ENCODE measurements around the gene PGP.
"Not testable (repeated sequence)": the region's sequence is repeated elsewhere in the genome, so short reads cannot be mapped to it uniquely, and the experiment has no call there.

The PGP gene

DNA sequence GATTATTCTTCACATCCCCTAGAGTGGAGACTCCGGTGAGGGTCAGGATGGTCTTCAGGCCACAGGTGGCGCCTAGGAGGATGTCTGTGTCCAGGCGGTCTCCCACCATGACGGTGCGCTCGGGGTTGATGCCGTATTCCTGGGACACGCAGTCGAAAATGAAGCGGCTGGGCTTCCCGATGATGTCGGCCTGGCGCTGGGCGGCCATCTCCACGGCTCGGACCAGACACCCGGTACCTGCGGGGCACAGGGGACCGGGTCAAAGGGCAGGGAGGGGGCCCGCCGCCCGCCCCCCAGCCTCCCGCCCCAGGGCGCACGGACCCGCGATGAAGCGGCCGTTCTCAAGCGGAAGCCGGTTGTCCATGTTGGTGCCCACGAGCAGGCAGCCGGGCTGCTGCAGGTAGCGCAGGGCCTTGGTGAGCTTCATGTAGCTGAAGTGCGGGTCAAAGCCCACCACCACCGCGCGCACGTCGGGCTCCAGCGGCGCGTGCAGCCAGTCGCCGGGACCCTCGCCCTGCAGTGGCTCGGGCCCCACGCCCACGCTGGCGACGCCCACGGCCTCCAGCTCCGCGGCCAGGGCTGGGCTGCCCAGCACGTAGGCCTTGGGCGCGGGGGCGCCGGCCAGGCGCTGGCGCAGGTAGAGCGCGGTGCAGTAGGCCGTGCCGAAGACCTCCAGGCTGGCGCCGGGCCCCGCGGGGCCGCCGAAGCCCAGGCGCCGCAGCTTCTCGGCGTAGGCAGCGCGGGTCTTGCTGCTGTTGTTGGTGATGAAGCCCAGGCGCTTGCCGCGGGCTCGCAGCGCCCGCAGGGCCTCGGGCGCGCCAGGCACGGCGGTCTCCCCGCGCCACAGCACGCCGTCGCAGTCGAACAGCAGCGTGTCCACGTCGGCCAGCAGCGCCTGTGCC is 572 bp downstream of the PGP start:
- DNase-seq, result no peak

DNA sequence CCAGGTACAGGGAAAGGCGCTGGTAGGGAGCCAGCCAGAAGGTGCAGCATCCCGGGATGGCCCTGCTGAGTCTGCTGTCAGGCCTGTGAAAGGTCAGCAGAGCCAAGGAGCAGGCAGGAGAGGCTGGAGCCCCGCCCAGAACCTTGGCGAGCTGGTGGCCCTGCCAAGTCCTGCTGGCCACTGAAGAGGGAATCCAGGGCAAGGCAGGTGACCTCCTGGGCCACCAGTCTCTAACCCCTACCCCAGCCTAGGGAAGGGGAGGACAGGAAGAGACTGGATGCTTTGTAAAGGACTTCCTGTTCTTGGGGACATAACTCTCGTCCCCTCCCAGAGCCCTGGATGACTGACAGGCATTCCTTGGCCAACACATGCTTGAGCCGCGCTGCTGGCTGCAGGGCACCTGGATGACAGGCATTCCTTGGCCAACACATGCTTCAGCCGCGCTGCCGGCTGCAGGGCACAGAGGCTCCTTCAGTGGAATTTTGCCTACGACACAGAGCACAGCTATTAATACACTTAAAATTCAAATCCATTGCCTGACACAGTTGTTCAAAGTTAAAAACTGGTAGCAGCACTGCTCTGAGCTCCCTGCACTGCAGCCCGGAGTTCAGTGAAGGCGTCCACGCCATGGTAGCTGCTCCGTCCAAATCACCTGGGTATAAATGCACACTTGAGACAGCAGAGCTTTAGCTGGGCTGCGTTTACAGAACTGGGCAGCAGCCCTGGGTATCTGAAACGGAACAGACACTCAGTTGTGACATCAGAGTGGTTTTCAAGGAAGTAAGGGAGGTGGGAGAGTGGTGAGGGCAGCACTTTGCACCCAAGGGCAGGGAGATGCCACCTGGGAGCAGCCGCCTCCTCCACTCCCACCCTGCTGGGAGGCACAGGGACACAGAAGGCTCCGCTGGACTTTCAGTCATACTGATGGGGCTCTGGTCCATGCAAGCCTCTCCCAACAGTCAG is 2.0 kb downstream of the PGP start:
- DNase-seq, result no peak

DNA sequence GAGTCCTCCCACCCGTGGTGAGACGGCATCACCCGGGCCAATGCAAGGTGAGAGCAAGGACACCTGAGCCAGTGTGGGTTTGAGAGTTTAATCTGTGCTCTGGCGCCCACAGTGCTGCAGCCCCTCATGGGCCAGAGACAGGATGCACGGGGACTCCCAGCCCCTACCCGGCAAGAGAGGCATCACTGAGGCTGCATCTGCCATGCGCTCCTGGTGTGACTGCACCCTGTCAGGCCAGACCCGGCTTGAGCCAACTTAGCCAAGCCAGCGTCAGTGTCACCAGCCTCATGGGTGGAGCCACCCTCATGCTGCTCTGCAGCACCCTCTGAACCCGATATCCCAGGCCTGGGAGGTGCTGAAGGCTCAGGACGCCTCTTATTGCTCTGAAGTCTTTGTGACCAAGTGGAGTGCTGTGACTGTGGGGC is 2.7 kb downstream of the PGP start:
- DNase-seq, result no peak

DNA sequence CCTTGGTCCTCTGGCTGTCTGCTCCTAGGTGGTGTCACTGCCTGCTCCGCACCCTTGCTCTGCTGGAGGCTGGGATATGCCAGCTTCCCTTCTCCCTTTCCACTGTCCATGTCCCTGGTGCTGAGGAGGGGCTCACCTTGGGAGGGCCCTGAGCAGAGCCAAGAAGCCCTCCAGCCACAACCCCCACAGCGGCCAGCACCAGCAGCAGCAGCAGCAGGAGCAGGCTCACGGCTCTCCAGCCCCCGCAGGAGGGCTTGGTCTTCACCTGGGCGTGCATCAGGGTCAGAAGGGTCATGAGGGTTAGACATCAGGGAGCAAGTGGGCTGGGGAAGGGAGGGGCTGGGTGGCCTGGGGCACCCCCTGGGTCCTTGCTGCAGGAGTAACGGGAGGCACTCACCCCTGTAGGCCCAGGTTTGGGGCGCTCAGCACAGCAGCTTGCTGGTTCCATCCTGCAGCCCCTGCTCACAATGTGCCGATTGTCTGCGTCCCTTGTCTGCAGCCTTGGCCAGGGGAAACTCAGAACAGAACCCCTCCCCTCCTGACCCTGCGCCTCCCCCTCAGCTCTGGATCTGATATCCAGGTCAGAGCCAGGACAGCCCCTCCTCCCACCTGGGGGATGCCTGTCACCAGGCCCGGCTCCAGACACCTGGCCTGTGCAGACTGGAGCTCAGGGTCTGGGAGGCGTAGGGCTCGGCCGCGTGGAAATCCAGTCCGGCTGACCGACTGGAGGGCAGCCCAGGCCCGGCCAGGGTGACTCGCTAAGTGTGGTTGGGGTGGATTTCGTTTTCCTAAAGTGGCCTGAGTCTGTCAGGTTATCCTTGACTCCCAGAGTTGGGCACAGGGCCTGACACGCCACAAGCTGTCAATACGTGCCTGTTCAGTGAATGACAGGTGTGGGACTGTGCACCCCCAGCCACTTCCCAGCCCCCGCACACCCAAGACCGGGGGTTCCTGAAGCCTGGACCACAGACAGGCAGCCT is 4.0 kb downstream of the PGP start, which contains the start of gene BRICD5:
Gene BRICD5, minus strand, starts transcription at position 478 of the 980 bp plus-strand sequence. Its CDS starts 30 bp downstream, at position 448.
- DNase-seq, result no peak

DNA sequence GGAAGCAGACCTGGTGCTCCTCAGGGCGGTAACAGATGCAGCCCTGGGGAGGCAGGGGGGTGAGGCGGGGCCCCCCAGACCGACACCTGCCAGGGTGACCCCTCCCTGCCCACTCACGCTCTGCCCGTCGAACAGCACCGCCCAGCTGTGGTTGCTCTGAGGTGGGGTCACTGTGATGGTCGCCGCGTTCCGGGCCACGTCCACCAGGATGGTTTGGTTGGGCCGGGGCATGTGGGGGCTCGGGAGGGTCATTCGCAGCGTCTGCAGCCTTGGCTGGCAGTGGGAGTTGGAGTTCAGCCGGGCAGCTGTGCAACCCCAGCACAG is 4.7 kb downstream of the PGP start:
- no peak for DNase-seq

DNA sequence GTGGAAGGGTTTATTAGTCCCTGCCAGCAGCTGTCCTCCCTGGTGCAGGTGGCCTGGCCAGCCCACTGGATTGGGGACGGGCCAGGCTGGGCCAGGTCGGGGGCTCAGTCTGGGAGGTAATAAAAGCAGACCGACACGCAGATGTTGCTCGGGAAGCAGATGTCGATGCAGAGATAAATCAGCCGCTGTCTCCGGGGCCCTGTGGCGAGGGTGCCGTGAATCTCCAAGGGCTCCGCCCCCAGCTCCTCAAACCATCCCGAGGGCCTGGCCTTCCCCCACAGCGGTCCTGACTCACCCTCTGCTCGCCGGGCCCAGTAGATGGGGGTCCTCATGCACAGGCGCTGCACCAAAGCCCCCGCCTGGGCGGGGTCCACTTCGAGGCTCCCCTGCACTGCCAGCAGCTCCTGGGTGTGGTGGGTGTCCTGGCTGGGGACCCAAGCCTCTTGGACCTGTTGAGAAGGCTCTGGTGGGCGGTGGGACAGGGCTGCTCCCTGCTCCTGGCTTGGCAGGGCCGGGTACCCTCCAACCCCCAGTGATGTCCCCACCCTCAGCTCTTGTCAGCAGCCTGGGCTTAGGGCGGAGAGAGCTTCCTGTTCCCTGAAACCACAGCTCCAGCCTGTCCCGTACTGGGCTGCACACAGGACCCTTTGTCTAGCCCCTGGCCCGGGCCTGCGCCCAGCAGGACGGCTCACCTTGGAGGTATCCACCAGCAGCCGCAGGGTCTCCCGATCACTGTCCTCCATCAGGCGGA is 5.2 kb downstream of the PGP start:
- DNase-seq, result no peak

DNA sequence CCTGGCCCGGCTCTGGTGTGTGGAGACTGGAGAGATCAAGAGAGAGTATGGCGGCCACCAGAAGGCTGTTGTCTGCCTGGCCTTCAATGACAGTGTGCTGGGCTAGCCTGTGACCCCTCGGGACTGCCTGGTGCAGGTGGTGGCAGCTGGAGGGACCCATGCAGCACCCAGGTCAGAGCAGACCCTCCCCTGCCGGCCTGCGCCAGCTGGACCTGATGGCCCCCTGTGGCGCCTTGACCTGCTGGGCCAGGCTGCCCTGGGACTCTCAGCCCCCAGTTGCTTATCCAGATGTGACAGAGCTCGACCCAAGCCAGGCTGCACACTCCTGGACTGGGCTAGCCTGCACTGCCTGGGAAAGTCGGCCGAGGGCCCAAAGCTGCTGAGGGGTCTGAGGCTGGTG is 5.9 kb downstream of the PGP start:
- no peak for DNase-seq

DNA sequence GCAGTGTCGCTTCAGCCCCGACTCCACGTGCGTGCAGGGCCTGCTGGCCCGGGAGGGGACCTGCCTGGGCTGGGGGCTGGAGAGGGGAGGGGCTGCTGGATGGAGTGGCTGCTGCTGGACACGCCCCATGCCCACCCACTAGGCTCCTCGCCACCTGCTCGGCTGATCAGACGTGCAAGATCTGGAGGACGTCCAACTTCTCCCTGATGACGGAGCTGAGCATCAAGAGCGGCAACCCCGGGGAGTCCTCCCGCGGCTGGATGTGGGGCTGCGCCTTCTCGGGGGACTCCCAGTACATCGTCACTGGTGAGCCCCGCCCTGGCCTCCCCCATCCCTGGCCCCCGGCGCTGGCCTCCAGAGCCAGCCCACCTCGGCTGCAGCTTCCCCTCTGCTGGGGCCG is 6.3 kb downstream of the PGP start:
- DNase-seq, result no peak

DNA sequence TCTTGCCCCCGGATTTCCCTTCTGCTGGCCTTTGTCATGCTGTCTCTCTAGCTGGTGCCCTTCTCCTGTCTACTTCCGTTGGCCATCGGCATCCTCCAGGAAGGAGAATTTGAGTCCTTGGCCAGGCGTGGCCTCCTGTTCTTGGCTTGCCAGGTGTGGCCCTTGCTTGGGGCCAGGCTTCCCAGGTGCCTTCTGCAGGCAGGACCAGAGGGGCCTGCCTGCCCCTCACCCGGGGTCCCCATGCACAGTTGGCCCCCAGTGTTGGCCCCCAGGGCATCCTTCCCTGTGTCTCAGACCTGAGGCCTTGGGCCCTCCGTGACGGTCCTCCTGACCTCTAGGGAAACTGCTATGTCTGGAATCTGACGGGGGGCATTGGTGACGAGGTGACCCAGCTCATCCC is 6.8 kb downstream of the PGP start:
- DNase-seq, result no peak

DNA sequence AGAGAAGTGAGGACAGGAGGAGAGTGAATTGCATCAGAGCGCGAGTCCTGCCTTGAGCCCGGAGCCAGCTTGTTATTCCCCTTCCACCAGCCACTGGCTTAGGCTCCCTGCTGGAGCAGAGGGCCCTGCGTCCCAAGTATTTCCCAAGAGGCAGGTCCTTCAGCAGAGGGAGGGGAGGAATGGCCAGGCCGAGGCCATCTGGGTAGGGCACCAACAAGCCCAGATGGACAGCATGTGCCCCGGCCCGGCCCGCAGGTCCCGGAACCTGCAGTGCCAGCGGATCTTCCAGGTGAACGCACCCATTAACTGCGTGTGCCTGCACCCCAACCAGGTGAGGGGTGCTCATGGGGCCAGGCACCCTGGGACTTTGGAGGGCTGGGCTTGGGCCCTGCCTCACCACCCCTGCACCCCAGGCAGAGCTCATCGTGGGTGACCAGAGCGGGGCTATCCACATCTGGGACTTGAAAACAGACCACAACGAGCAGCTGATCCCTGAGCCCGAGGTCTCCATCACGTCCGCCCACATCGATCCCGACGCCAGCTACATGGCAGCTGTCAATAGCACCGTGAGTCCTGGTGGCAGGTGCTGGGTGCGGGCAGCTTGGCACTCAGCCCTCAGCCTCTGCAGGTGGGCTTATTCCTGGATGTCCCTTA is 7.7 kb downstream of the PGP start:
- no peak for DNase-seq

DNA sequence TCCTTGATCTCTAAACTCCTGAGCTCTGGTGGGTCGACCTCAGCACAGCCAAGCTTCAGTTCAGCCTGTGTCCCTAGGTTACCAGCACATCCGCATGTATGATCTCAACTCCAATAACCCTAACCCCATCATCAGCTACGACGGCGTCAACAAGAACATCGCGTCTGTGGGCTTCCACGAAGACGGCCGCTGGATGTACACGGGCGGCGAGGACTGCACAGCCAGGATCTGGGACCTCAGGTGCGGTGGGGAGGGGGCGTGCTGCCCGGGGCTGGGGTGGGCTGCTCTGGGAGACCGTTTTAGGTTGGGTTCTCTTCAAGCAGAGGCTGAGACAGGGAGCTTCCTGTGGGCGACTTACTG is 8.2 kb downstream of the PGP start:
- DNase-seq, result no peak

DNA sequence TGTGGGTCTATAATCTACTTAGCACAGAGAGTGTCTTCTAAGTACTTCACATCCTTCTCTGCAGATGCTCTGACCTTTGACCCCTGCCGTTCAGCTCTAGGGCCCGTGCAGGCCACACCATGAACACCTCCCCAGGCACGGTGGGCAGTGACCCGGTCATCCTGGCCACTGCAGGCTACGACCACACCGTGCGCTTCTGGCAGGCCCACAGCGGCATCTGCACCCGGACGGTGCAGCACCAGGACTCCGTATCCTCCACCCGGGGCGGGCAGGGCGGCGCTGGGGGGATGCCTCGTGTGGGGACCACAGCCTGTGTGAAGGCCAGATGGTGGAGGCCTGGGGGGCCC is 8.7 kb downstream of the PGP start:
- DNase-seq, result no peak

DNA sequence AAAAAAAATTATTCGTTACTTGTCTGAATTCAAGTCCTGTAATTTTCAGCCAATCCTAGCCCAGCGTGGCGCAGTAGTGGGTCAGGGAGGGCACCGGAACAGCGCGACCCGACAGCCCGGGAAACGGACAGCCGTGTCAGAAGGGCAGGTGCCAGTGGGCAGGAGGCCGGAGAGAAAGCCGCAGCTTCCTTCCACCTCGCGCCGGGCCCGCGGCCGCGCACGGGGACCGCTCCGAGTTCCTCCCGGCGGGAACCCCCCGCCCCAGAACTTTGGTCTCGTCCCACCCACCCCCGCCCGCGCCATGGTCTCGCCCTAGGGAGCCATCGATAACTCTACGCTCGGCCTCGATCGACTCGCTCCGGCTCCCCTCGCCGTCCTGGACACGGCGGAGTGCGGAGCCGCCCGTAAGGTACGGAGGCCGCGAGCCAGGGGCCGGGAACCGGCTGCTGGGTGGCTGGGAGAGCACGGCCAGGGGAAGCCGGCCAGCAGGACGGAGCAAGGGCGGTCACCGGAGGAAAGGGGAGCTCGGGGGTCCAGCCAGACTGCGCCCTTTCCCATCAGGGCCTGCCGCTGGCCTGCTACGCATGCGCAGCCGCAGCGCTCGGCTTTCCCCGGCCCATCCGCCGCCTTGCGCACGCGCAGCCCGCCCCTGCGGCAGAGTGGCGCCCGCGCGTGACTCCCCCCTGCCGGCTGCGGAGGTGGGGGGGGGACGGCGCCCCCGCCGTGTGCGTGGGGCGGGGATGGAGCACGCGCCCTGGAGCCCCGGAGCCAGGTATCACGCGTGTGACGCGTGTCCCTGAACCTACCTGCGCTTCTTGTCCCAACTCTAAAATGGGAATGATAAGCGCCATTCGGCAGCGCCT is 9.3 kb downstream of the PGP start, which contains the start of gene MLST8:
Gene MLST8, plus strand, starts transcription at position 351 of the 863 bp plus-strand sequence. CDS start 632 bp downstream, outside the sequence.
- DNase-seq, result peak; percentile 93

DNA sequence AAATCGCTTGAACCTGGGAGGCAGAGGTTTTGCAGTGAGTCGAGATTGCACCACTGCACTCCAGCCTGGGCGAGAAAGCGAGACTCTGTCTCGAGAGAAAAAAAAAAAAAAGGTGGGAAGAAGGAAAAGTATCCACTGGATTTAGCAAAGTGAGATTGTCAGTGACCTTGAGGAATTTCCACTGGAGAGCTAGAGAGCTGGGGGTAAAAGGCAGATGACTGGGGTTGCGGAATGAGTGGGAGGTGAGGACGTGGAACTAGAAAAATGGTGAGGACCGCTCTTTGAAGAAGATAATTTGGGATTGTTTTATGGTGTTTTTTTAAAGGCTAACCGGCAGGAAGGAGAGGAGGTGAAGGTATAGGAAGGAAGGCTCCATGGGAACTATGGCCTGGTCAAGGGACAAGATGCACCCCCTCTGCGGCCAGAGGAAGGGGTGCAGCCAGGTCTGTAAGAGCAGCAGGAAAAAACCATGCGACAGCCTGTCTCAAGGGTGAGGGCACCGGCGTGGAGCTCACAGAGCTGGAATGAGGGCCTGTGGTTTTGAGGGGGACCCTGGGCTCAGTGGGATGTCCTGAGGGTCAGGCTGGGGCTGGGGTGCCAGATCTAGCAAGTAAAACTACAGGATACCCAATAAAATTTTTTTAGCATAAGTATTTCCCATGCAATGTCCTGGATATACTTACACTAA is 10.1 kb downstream of the PGP start:
- DNase-seq, result no peak

DNA sequence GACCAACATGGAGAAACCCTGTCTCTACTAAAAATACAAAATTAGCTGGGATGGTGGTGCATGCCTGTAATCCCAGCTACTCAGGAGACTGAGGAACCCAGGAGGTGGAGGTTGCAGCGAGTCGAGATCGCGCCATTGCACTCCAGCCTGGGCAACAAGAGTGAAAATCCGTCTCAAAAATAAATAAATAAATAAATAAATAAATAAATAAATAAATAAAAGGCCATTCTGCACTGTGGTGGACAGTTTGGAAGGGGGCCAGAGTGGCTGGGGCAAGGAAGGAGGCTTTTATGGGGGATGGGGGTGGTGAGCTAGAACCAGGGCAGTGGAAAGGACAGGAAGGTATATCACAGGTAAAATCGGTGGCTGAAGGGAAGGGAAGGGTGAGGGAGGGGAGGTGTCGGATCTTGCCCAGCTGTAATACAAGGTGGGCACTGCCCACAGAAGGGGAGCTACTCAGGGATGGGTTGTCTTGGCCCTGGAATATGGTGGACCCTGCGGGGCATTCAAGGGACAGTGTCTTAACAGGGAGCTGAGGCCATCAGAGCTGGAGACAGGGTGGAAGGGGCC is 11.4 kb downstream of the PGP start:
- not testable (repeated sequence) for DNase-seq

DNA sequence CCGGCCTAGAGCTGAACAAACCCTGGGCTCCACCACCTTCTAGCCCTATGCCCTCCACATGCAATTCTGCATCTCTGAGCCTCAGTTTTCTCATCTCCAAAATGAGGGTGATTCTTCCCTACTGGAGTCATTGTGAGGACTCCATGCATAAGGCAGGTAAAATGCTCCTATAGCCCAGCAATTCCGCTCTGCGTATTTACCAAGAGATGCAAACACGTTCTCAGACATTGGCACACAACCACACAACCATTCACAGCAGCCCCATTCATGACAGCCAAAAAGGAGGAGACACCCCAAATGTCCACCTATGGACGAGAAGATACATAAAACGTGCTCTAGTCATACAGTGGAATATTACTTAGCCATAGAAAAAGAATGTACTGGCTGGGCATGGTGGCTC is 14.3 kb downstream of the PGP start:
- no peak for DNase-seq

DNA sequence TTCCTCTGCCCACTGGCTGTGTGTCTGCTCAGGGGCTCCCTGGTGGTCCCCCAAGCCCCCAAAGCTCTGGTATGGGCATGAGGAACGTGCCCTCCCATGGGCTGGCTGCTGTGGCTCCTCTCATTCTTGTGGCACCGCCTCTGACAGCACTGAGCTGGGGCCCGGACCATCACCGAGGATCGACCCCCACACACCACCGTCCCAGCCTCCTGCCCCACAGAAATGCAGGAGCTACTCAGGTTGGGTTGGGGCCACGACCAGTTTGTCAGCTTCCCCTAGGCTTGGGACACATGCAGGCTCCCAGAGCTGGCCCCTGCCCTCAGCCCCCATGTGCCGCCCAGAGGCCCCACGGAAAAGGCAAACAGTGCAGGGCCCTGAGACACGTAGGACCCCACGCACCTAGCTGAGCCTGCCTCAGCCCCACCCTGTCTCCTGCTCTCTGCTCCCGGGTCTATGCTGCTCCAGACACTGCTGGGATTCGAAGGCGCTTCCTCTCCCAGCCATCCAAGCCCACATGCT is 15.0 kb downstream of the PGP start:
- no peak for DNase-seq

DNA sequence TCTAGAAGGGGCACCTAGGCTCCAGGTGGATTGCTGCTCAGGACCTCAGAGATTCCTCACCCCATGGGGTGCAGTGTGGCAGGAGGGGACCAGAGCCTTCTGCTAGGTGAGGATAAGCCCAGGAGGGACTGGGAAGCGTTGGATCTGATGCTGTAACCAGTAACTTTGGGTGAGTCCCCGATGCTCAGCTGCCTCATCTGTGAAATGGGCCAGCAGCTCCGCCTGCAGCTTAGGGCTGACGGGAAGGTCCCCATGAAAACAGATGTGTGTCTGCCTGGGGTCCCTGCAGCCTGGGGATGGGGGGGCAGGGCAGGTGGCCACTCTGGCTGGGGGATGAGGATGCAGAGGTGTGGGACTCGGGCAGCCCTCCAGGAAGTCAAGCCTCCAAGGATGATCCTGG is 15.5 kb downstream of the PGP start:
- DNase-seq, result no peak

DNA sequence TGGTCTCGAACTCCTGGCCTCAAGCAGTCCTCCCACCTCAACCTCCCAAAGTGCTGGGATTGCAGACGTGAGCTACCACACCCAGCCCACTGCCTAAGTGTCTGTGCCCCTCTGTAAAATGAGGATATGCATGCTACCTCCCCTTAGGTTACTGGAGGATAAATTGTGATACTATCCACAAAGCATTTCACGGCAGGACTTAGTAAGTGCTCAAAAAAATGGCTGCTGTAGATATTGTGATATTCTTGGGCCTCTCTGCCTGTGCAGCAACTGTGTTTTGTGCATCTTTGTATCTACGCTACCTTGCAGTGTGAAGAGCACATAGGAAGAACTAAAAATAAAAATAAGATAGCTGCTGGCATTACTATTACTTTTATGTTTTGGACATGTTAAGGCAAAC is 16.4 kb downstream of the PGP start:
- no peak for DNase-seq
